Smooth muscle cell (in vitro differentiated cells): Measurements from ENCODE around the gene FHL5. TPM values are rescaled to one million over a fixed set of nuclear protein-coding genes. Genes with fewer than 3 reads are reported as not detected.

ENCODE experiments used
- DNase-seq: peaks from one replicate; lab custom pipeline; 2025; ENCODE audit not compliant: unreplicated experiment; lab: John Stamatoyannopoulos, UW
- H2AFZ ChIP-seq: fragments of 200-600 bp; sonication (generic); 2 replicates; pipeline ENCODE4 v1.6.0; 2016; ENCODE audit warnings: antibody characterized with exemption, low read depth, mild to moderate bottlenecking
- H3F3A ChIP-seq: fragments of 200-600 bp; sonication (generic); 2 replicates; pipeline ENCODE4 v1.6.0; 2017; ENCODE audit warnings: antibody characterized with exemption, low read depth
- H3K27ac ChIP-seq: fragments of 200-600 bp; sonication (generic); 2 replicates; pipeline ENCODE4 v1.5.1; 2016; ENCODE audit warnings: low read depth, mild to moderate bottlenecking
- H3K27me3 ChIP-seq: fragments of 200-600 bp; sonication (generic); 2 replicates; pipeline ENCODE4 v1.6.1; 2016; ENCODE audit warnings: low read depth, mild to moderate bottlenecking
- H3K36me3 ChIP-seq: fragments of 200-600 bp; sonication (generic); 2 replicates; pipeline ENCODE4 v1.5.1; 2016; ENCODE audit warnings: low read depth
- H3K4me1 ChIP-seq: fragments of 200-600 bp; sonication (generic); 2 replicates; pipeline ENCODE4 v1.5.1; 2016; ENCODE audit warnings: low read depth
- H3K4me2 ChIP-seq: fragments of 200-600 bp; sonication (generic); 2 replicates; pipeline ENCODE4 v1.6.0; 2016; ENCODE audit warnings: mild to moderate bottlenecking
- H3K4me3 ChIP-seq: fragments of 200-600 bp; sonication (generic); 2 replicates; pipeline ENCODE4 v1.5.1; 2016; ENCODE audit warnings: mild to moderate bottlenecking
- H3K79me2 ChIP-seq: fragments of 200-600 bp; sonication (generic); 2 replicates; pipeline ENCODE4 v1.6.0; 2016; ENCODE audit warnings: low read depth, mild to moderate bottlenecking
- H3K9ac ChIP-seq: fragments of 200-600 bp; sonication (generic); 2 replicates; pipeline ENCODE4 v1.6.0; 2016; ENCODE audit warnings: low read depth
- H3K9me3 ChIP-seq: fragments of 200-600 bp; sonication (generic); replicated peaks from 2 replicates; pipeline ENCODE4 v1.5.1; 2016; ENCODE audit warnings: low read depth
- H4K20me1 ChIP-seq: fragments of 200-600 bp; sonication (generic); 2 replicates; pipeline ENCODE4 v1.6.0; 2016; ENCODE audit warnings: low read depth
- CTCF ChIP-seq: fragments of 200-600 bp; sonication (generic); IDR thresholded peaks from 2 replicates; pipeline ENCODE4 v1.5.1; 2017; ENCODE audit warnings: borderline replicate concordance, mild to moderate bottlenecking, antibody characterized with exemption; ENCODE audit not compliant: insufficient read depth, poor library complexity, severe bottlenecking
- WGBS: methylation state at CpG from one replicate; pipeline ENCODE4 v1.1.7; 2016; ENCODE audit warnings: low lambda C conversion rate; 5-methylcytosine and 5-hydroxymethylcytosine counted together
- polyA plus RNA-seq: library from polyadenylated mRNA; unstranded; fragments of >200 nt; fragmentation: Nextera tagmentation; extraction: Ambion mirVana; gene quantifications from 2 replicates; pipeline ENCODE4 v1.2.1, GENCODE V29; 2016
- total RNA-seq: library from RNA; depleted of rRNA; stranded (reverse); fragments of >200 nt; gene quantifications from 2 replicates; pipeline ENCODE4 v1.2.3, GENCODE V29; 2014

The FHL5 gene
- total and polyA plus RNA-seq, 2 experiments from 2014 or later: not detected

DNA sequence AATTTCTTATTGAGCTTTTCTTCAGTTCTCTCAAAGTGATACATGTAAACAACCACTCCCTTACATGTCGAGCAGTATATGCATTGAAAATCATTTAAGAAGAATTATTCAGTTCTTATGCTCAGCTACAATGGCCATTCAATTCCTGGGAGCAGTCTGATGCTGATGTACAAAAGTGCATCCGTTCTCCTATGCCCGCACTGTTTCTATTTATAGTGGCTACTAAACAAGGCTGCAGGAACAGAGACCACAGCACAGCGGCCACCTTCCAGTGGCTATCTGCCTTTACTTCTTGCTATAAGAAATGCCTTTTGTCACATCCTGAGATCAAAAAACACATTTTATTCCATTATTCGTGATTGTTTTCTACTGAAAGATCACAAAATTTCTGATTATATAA lies 82.2 kb downstream of the FHL5 start:
- Histone ChIP-seq H3K4me3 (no peak overlapping the region), H3F3A (no peaks in the 10 kb centered on the region), H2AFZ (no peak overlapping the region), H4K20me1 (no peaks in the 10 kb centered on the region), H3K36me3 (no peaks in the 10 kb centered on the region), H3K79me2 (no peaks in the 10 kb centered on the region), H3K27ac (no peak overlapping the region), H3K4me1 (no peaks in the 10 kb centered on the region), H3K9ac (no peak overlapping the region), H3K27me3 (peaks cover 8% of the 10 kb centered on the region), H3K9me3 (no peaks in the 10 kb centered on the region), H3K4me2 (no peak overlapping the region)
- WGBS: 74% methylated on average over 5 of the region's 5 CpGs
- DNase-seq: no peak
- TF ChIP-seq CTCF: no peak

GRCh38 chr6:96649926-96650325 lies 87.0 kb downstream of the FHL5 start:
- Histone ChIP-seq H3K4me1 (no peaks in the 10 kb centered on the region), H3K27ac (no peak overlapping the region), H3K4me3 (no peak overlapping the region), H3F3A (no peaks in the 10 kb centered on the region), H2AFZ (no peak overlapping the region), H3K9me3 (no peaks in the 10 kb centered on the region), H3K4me2 (no peak overlapping the region), H3K36me3 (no peaks in the 10 kb centered on the region), H3K27me3 (peaks cover 8% of the 10 kb centered on the region), H4K20me1 (no peaks in the 10 kb centered on the region), H3K79me2 (no peaks in the 10 kb centered on the region), H3K9ac (no peak overlapping the region)
- 96% methylated on average over 3 of the region's 3 CpGs for WGBS
- TF ChIP-seq CTCF: no peak
- no peak for DNase-seq

DNA sequence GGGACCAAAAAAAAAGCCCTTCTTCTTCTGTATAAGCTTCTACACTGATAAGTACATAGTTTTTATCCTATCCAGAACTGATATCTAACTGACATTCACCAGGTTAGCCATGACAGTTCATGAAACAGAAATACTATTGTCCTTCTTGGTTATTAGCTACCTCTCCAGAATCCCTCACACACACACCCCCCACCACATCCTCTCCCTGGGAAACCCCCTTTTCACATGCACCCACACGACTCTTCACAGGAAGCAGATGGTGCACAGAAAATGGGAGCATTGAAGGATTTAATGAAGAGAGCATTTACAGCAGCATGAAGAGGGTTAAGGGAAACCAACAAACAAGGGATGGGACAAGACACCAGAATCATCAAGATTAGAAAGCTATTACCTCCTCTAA lies 88.9 kb downstream of the FHL5 start:
- Histone ChIP-seq H3K79me2 (no peaks in the 10 kb centered on the region), H2AFZ (no peak overlapping the region), H4K20me1 (no peaks in the 10 kb centered on the region), H3K9me3 (no peaks in the 10 kb centered on the region), H3K4me2 (no peak overlapping the region), H3K36me3 (no peaks in the 10 kb centered on the region), H3K27ac (no peak overlapping the region), H3K4me1 (no peaks in the 10 kb centered on the region), H3F3A (no peaks in the 10 kb centered on the region), H3K4me3 (no peak overlapping the region), H3K9ac (no peak overlapping the region), H3K27me3 (no peaks in the 10 kb centered on the region)
- no peak for DNase-seq
- 59% methylated on average over 1 of the region's 1 CpG for WGBS
- no peak for TF ChIP-seq CTCF

DNA sequence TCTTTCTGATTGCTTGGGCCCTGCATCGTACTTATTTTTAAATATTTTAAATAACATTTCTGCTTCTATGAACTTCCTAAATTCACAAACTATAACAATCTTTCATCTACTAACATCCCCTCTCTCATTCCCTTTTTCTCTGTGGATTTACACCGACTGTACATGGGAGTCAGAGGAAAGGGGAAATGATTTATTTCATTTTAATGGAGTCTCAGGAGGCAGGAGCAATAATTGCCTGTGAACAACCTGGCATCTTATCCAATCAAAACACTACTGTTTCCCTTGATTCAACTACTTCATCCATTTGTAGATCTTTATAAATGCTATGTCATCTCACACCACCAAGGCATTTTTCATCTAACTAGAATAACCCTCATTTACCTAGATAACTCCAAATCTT lies 89.6 kb downstream of the FHL5 start:
- Histone ChIP-seq H3K4me1 (no peaks in the 10 kb centered on the region), H3K79me2 (no peaks in the 10 kb centered on the region), H3K27me3 (no peaks in the 10 kb centered on the region), H4K20me1 (no peaks in the 10 kb centered on the region), H3K9me3 (no peaks in the 10 kb centered on the region), H3K36me3 (no peaks in the 10 kb centered on the region), H3K4me3 (no peak overlapping the region), H3F3A (no peaks in the 10 kb centered on the region), H3K4me2 (no peak overlapping the region), H2AFZ (no peak overlapping the region), H3K9ac (no peak overlapping the region), H3K27ac (no peak overlapping the region)
- DNase-seq: no peak
- TF ChIP-seq CTCF: no peak
- WGBS: 93% methylated on average over 2 of the region's 2 CpGs
